HG02938 (cell line): ENCODE data around the gene RUBCNL.
A peak's percentile ranks its signal among the peaks of the same experiment; 100 is the strongest.
"Not testable (repeated sequence)": the region's sequence is repeated elsewhere in the genome, so short reads cannot be mapped to it uniquely, and the experiment has no call there.

Source experiments
- ATAC-seq: cut with Tn5 transposase; IDR thresholded peaks from one replicate; pipeline ENCODE4 v1.9.1; 2021; ENCODE audit warnings: mild to moderate bottlenecking, moderate library complexity; ENCODE audit not compliant: unreplicated experiment

RUBCNL gene

GRCh38 chr13:46374710-46375109, 12.3 kb downstream of the RUBCNL start:
- no peak for ATAC-seq

- ATAC-seq: no peak
Measured at GRCh38 chr13:46373623-46374022, 13.4 kb downstream of the RUBCNL start.

GRCh38 chr13:46372938-46373337, 14.1 kb downstream of the RUBCNL start:
- not testable (repeated sequence) for ATAC-seq

- ATAC-seq: no peak
Measured at GRCh38 chr13:46372071-46372470, 15.0 kb downstream of the RUBCNL start.

- peak; percentile 53 for ATAC-seq
Measured at GRCh38 chr13:46369506-46370277, 17.4 kb downstream of the RUBCNL start.

- no peak for ATAC-seq
Measured at GRCh38 chr13:46367617-46368327, 19.3 kb downstream of the RUBCNL start.

- ATAC-seq: no peak
Measured at GRCh38 chr13:46361276-46361934, 25.6 kb downstream of the RUBCNL start.

- no peak for ATAC-seq
Measured at GRCh38 chr13:46360604-46361003, 26.4 kb downstream of the RUBCNL start.

- ATAC-seq: no peak
Measured at GRCh38 chr13:46359714-46360113, 27.3 kb downstream of the RUBCNL start.

GRCh38 chr13:46355901-46356590, 31.0 kb downstream of the RUBCNL start:
- no peak for ATAC-seq

- no peak for ATAC-seq
Measured at GRCh38 chr13:46355088-46355468, 32.0 kb downstream of the RUBCNL start.

GRCh38 chr13:46354156-46355087, 32.6 kb downstream of the RUBCNL start:
- ATAC-seq: no peak

- no peak for ATAC-seq
Measured at GRCh38 chr13:46352805-46353204, 34.2 kb downstream of the RUBCNL start.

- no peak for ATAC-seq
Measured at GRCh38 chr13:46350003-46350402, 37.0 kb downstream of the RUBCNL start.

- no peak for ATAC-seq
Measured at GRCh38 chr13:46348961-46349360, 38.1 kb downstream of the RUBCNL start.

GRCh38 chr13:46347277-46347676, 39.8 kb downstream of the RUBCNL start:
- no peak for ATAC-seq

- no peak for ATAC-seq
Measured at GRCh38 chr13:46345866-46346265, 41.2 kb downstream of the RUBCNL start.

- ATAC-seq: no peak
Measured at GRCh38 chr13:46345398-46345797, 41.7 kb downstream of the RUBCNL start.

GRCh38 chr13:46343279-46343994, 43.6 kb downstream of the RUBCNL start:
- no peak for ATAC-seq

GRCh38 chr13:46342538-46342937, 44.5 kb downstream of the RUBCNL start:
- no peak for ATAC-seq
